Measurements from ENCODE around the gene LKAAEAR1. TPM values are rescaled to one million over a fixed set of nuclear protein-coding genes. Genes with fewer than 3 reads are reported as not detected.

The LKAAEAR1 gene
- total and polyA plus RNA-seq, 2 of the 13 experiments (the other 11 are each of a cell fraction or from before 2014, with no cell fraction given) = not detected

- TF ChIP-seq ELK4 (CRISPR knock-in tag; IDR thresholded peaks at IDR 0.05; ENCODE audit: borderline replicate concordance) = no peak
- TF ChIP-seq HOXA5 (CRISPR knock-in tag; IDR thresholded peaks at IDR 0.05) = peak; percentile 89
- no peak for TF ChIP-seq PAF1 (CRISPR knock-in tag; IDR thresholded peaks at IDR 0.05)
- TF ChIP-seq GABPB1 (CRISPR knock-in tag; IDR thresholded peaks at IDR 0.05) = peak; percentile 84
- TF ChIP-seq TEAD3 (CRISPR knock-in tag; optimal IDR thresholded peaks at IDR 0.05; ENCODE audit: borderline replicate concordance) = peak; percentile 81
- peak; percentile 38; the same call in 1 of the 2 replicates for TF ChIP-seq NR0B2 (CRISPR knock-in tag; IDR thresholded peaks at IDR 0.05)
- TF ChIP-seq KLF6 (CRISPR knock-in tag; IDR thresholded peaks at IDR 0.05) = no peak; the same call in none of the 2 replicates
- TF ChIP-seq DPF2 (CRISPR knock-in tag; IDR thresholded peaks at IDR 0.05; ENCODE audit: borderline replicate concordance, low read depth) = no peak
- TF ChIP-seq ZNF205 (CRISPR knock-in tag; IDR thresholded peaks at IDR 0.05) = peak; percentile 88
- TF ChIP-seq ZNF274 (CRISPR knock-in tag; IDR thresholded peaks at IDR 0.05) = no peak
- peak; percentile 12; the same call in 1 of the 2 replicates for TF ChIP-seq STAT5B (CRISPR knock-in tag; IDR thresholded peaks at IDR 0.05)
- TF ChIP-seq HNRNPL (IDR thresholded peaks at IDR 0.05; ENCODE audit: low read depth, low read length) = peak; percentile 94
- peak; percentile 90; the same call in 1 of the 2 replicates for TF ChIP-seq CBX5 (CRISPR knock-in tag; IDR thresholded peaks at IDR 0.05; ENCODE audit: borderline replicate concordance)
- TF ChIP-seq TRIM22 (IDR thresholded peaks at IDR 0.05) = no peak
- peak; percentile 82 for TF ChIP-seq ZNF451 (CRISPR knock-in tag; IDR thresholded peaks at IDR 0.05)
- 0 out of 2 replicates have a peak, but pooled peaks have one; percentile 91 for TF ChIP-seq MYNN (CRISPR knock-in tag; IDR thresholded peaks at IDR 0.05; ENCODE audit: low read depth)
- no peak for TF ChIP-seq ARID3A (IDR thresholded peaks at IDR 0.05; ENCODE audit: low read depth, low read length)
- TF ChIP-seq ZFAT (CRISPR knock-in tag; conservative IDR thresholded peaks at IDR 0.05) = no peak
- peak; percentile 73 for TF ChIP-seq POLR2AphosphoS5 (IDR thresholded peaks at IDR 0.05; ENCODE audit: low read depth, low read length)
- no peak for TF ChIP-seq ZNF253 (CRISPR knock-in tag; IDR thresholded peaks at IDR 0.05; ENCODE audit: borderline replicate concordance)
Measured at GRCh38 chr20:64053841-64054661, 30.1 kb downstream of the LKAAEAR1 start (continued).

Data from HepG2 (cell line).